Ramos (cell line): ENCODE measurements around the gene TM9SF4.

Experiments
- in situ Hi-C: fragments of 300-500 bp; cut with MboI; formaldehyde crosslinking; loops from one replicate; pipeline ENCODE4 v1.14.3; 2022; ENCODE audit warnings: low sequenced_read_pairs; ENCODE audit not compliant: unreplicated experiment

TM9SF4 gene, protein sequence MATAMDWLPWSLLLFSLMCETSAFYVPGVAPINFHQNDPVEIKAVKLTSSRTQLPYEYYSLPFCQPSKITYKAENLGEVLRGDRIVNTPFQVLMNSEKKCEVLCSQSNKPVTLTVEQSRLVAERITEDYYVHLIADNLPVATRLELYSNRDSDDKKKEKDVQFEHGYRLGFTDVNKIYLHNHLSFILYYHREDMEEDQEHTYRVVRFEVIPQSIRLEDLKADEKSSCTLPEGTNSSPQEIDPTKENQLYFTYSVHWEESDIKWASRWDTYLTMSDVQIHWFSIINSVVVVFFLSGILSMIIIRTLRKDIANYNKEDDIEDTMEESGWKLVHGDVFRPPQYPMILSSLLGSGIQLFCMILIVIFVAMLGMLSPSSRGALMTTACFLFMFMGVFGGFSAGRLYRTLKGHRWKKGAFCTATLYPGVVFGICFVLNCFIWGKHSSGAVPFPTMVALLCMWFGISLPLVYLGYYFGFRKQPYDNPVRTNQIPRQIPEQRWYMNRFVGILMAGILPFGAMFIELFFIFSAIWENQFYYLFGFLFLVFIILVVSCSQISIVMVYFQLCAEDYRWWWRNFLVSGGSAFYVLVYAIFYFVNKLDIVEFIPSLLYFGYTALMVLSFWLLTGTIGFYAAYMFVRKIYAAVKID

DNA sequence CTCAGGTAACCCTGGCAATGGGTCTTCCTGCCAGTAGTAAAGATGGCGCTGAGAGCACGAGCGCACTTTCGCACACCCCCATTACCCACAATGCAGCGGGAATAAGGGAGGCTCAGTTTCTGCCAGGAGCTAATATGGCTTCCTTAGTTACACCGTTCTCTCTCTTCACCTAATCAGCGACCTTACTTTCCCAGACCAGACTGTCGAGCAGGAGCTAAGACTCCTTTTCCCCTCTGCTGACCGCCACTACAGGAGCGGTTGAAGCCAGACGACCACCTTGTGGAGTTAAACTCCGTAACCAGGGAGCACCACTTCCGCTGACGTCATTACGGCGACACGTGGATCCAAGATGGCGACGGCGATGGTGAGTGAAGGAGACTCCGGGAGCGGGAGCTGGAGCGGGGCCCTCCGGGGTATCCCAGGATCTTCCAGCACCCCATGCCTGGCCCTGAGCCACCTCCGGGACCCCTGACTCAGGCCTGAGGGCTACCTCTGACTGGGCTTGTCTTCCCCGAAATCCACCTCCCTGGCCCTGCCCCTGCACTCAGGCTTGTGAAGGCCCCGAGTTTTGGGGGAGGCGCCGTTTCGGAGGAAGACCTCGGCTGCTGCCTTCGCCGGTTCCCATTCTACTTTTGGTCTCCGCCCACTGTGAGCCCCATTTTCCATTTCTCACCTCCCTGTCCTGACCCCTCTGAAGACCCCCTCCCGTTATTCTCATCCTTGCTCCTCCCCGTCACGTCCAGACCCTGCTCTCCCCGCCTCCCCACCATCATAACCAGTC, at the start of gene TM9SF4:
TSS of gene TM9SF4 (plus strand) at position 323 of the 781 bp plus-strand sequence. CDS start at position 350, 27 bp downstream.
- in situ Hi-C loops = no loop called here

DNA sequence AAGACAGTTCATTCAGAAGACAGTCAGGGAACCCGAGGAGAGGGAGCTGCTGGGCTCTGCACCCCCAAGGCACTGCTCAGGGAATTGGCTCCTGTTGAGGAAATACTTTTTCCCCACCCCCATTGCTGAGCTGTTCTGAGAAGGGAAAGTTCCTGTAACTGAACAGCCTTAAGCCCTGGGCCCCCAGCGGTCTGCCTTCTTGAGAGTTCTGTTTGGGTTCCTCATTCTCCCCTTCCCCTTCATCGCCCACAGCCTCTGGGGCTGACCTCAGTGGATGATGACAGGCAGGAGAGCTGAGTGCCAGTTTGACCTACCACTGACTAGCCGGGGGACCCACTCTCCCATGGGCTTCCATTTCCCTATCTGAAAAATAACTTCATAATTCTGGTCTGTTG, 46.7 kb upstream of the TM9SF4 start:
- in situ Hi-C loops = no loop called here

DNA sequence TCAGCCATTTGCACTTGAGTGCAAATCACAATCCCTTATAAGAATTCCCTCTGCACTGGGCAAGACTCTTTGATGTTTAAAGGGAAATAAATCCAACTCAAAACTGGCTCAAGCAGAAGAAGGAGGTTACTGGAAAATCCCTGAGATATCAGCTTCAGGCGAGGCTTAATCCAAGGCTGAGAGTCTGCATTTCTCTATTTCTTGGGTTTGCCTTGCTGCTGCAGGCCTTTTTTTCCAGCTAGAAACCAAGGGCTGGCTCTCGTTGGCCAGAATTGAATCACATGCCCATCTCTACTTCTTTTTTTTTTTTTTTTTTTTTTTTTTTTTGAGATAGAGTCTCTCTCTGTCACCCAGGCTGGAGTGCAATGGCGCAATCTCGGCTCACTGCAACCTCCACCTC, 45.8 kb upstream of the TM9SF4 start:
- in situ Hi-C loops = no loop called here

DNA sequence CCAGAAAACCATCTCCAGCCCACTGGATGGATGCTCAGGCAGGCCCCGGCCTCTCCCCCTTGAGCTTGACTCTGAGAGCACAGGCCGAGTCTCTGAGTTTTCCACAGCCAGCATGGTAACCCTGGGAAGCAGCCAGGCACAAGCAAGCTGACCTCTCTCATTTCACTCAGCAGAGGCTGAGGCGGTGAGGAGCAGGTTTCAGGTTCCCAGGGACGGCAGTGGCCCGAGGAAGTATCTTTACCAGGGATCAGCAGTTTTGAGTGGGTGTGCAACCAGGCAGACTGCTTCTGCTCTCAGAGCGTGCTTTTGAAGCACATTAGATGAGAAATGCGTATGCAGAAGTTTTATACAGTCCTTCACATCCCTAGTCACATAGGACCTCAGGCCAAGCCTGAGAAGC, 44.8 kb upstream of the TM9SF4 start:
- in situ Hi-C loops = no loop called here

DNA sequence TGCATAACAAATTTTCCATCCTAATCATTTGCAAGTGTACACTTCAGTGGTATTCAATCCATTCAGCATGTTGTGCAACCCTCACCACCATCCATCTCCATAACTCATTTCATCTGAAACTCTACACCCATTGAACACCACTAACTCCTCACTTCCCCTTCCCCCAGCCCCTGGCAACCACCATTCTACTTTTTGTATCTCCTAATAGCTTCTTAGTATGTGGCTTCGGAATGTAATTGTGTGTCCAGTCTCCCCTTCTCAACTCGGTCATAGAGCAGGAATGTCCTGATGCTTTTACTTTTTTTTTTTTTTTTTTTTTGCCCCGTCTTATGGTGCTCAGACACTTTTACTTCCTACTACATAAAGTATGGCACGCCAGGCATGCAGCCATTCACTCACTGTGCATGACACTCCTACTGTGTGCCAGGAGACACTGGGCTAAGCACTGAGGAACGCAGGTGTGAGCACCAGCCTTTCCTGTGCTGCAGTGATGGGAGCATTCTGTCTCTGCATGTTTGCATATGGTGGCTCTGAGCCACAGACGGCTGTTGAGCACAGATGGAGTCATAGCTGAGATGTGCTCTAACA, 42.2 kb upstream of the TM9SF4 start:
- in situ Hi-C loops = no loop called here

DNA sequence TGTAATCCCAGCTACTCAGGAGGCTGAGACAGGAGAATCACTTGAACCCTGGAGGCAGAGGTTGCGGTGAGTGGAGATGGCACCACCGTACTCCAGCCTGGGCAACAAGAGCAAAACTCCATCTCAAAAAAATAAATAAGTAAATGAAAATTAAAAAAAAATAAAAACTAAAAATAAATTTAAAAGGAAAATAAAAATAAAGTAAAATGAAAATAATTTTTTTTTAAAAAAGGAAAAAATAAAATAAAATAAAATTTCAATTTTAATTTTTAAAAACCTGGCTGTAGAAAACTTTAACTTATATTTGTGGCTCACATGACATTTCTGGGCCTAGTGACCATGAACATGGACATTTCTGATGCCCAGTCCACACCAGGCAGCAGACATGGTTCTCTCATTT, 41.3 kb upstream of the TM9SF4 start:
- in situ Hi-C loops = no loop called here

DNA sequence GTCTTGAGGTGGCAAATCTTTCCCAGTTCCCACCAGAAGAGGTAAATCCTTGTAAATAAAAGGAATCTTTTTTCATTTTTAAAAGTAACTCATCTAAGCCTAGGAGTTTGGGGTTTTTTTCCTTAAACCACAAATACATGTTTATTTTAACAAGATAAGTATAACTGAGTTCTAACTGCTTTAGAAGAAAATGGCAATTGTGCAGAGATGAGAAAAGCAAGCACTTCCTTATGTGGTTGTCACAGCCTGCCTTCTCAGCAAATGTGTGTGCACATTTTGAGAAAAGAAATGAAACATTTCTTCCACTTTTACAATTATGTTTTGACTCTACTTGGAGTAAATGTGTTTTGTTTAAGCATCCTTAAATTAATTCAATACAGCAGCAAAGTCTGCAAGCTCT, 39.8 kb upstream of the TM9SF4 start:
- in situ Hi-C loops = no loop called here

- in situ Hi-C loops = no loop called here
Measured at GRCh38 chr20:32070282-32070681, 39.2 kb upstream of the TM9SF4 start.

DNA sequence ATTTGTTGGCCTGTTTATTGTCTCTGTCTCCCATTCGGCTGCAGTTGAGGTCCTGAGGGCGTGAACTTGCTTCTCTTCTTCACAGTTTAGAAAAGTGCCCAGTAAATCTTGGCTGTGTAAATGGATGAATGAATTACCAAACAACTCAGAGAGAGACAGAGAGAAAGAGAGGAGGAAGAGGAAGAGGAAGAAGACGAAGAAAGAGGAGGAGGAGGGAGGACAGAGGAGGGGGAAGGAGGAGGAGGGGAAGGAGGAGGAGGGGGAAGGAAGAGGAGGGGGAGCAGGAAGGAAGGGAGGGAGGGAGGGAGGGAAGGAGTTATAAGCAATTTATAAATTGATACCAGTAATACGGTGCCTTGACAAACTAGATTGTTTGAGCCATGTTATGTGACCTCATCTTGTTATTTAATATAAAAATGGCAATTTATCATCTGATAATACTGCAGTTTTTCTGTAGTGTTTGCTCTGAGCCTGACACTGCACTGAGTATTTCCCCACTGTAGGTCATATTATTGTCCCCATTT, 38.8 kb upstream of the TM9SF4 start:
- in situ Hi-C loops = no loop called here

- in situ Hi-C loops = no loop called here
Measured at GRCh38 chr20:32071395-32072167, 37.9 kb upstream of the TM9SF4 start.

DNA sequence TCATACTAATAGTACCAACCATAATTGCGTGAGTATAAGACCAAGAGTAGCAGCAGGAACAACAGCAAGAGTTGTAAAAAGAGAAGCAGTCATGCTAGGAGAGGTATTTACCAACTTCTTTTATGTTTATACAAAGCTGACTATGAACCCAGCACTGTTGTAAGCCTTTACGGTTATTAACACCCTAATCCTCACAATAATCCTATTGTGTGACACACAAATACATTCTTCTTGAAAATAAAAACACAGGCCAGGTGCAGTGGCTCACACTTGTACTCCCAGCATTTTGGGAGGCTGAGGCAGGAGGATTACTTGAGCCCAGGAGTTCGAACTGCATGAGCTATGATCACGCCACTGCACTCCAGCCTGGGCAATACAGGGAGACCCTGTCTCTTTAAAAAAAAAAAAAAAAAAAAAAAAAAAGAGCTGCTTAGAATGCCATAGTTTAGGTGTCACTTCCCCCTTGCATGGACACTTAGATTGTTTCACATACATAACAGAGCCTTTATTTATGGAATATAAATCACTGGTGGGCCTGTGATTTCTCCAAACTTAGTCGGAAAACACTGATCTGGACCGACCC, 37.3 kb upstream of the TM9SF4 start:
- in situ Hi-C loops = no loop called here

GRCh38 chr20:32075534-32075933, 34.0 kb upstream of the TM9SF4 start:
- in situ Hi-C loops = no loop called here

- in situ Hi-C loops = no loop called here
Measured at GRCh38 chr20:32077190-32077589, 32.3 kb upstream of the TM9SF4 start.

DNA sequence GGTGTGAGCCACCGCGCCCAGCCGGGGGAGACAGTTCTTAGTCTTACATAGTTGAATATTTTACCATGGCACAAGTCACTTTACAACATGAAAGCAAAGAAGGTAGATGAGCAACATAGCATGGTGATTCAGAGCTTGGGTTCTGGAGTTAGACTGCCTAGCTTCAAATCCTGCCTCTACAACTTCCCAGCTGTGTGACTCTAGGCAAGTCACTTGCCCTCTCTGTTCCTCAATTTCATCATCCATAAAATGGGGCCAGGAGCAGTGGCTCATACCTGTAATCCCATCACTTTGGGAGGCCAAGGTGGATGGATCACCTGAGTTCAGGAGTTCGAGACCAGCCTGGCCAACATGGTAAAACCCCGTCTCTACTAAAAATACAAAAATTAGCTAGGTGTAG, 31.2 kb upstream of the TM9SF4 start:
- in situ Hi-C loops = no loop called here

DNA sequence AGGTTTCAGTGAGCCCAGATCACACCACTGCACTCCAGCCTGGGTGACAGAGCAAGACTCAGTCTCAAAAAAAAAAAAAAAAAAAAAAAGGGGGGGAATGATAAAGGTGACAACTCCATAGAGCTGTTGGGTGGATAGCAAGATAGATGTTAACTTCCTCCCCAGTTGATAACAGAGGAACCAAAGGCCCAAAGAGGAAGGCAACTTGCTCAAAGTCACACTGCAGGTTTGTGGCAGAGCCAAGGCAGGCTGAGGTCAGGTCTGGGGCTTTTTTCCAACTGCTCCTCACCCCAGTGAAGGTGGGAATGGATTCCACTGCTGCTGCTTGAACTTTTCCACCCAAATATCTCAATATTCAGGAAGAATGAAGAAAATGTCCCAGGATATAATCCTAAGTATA, 30.7 kb upstream of the TM9SF4 start:
- in situ Hi-C loops = no loop called here

DNA sequence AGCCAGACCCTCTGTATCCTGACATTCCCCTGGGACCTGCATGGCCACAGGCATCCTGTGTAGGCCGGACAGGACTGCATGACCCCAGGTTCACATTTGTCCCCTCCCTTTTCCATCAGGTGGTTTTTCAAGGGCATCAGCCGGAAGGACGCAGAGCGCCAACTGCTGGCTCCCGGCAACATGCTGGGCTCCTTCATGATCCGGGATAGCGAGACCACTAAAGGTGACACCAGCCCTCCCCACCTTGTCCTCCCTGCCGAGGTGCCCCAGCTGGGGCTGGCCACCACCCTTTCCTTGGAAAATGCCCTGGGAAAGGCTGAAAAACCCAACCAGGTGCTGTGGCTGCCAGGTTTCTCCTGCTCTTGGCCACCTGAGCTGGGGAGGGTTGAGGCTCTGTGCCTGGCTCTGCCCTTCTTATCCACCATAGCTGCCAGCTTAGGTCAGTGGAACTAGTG, 29.8 kb upstream of the TM9SF4 start:
- in situ Hi-C loops = no loop called here

- in situ Hi-C loops = no loop called here
Measured at GRCh38 chr20:32080783-32081182, 28.7 kb upstream of the TM9SF4 start.

- in situ Hi-C loops = no loop called here
Measured at GRCh38 chr20:32083469-32083868, 26.0 kb upstream of the TM9SF4 start.

DNA sequence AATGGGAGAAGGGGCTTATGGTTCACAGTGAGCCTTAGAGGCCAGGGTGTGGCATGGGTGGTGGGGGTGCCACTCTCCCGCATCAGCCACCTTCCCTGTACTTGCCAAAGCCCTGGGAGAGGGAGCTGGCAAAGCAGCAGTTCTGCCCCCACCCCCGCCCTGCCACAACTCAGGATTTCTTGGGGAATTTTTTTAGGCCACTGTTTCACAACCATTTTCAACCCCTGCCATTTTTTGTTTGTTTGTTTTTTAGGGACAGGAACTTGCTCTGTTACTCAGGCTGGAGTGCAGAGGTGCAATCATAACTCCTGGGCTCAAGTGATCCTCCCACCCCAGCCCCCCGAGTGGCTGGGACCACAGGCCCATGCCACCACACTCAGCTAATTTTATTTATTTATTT, 22.4 kb upstream of the TM9SF4 start:
- in situ Hi-C loops = no loop called here
